ENCODE data around the gene UBE4A. TPM values are rescaled to one million over a fixed set of nuclear protein-coding genes. Genes with fewer than 3 reads are reported as not detected.
A peak's percentile ranks its signal among the peaks of the same experiment; 100 is the strongest.

Gene UBE4A
- total RNA-seq, 2 donors from 2014 or later: 44.8 to 46.9 TPM

DNA sequence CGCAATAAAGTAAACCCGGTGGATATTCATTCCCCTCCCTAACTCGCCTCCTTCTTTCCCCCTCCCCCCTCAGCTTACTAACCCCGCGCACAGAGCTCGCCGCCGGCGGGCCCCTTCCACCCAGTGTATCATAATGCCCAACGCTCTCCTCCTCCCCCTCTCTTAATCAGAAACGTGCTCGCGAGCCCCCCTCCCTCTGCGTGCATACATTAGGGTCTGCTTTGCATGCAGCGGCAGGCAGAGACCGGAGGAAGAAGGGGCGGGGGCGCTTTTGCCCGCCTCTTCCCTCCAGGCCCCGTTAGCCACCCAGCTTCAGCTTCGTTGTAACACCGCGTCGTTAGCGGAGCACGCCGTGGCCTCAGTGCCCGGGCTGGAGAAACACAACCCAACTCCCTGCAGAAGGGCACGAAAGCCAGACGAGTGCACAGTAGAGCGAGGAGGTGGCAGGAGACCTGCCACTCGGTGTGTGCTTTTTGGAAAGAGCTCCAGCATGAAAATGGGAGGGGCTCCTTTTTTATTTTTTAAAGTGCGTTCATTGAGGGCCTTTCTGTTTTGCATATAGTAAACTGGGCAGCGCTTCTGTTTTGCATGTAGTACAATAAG, 76.0 kb downstream of the UBE4A start:
- H3K9ac ChIP-seq (ENCODE audit: low read depth in 2 of 2, low read length in 2 of 2): peak overlapping the region; percentile 59 to 89
- peak overlapping the region; percentile 95 for H3K4me3 ChIP-seq
- H3K27ac ChIP-seq: peak overlapping the region; percentile 85
- no peaks in the 10 kb centered on the region for H3K27me3 ChIP-seq
- H3K4me1 ChIP-seq: no peaks in the 10 kb centered on the region
- no peaks in the 10 kb centered on the region for H3K9me3 ChIP-seq
- intact Hi-C loops (cut with DNase I): loop anchor here (5.0 kb wide), 1 partner anchor 33 kb away; the partner anchor contains the start of gene ATP5MG
- no peaks in the 10 kb centered on the region for H3K36me3 ChIP-seq
- TF ChIP-seq, protein P1, sequence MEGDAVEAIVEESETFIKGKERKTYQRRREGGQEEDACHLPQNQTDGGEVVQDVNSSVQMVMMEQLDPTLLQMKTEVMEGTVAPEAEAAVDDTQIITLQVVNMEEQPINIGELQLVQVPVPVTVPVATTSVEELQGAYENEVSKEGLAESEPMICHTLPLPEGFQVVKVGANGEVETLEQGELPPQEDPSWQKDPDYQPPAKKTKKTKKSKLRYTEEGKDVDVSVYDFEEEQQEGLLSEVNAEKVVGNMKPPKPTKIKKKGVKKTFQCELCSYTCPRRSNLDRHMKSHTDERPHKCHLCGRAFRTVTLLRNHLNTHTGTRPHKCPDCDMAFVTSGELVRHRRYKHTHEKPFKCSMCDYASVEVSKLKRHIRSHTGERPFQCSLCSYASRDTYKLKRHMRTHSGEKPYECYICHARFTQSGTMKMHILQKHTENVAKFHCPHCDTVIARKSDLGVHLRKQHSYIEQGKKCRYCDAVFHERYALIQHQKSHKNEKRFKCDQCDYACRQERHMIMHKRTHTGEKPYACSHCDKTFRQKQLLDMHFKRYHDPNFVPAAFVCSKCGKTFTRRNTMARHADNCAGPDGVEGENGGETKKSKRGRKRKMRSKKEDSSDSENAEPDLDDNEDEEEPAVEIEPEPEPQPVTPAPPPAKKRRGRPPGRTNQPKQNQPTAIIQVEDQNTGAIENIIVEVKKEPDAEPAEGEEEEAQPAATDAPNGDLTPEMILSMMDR (IDR thresholded peaks at IDR 0.05): no peak
- peak; percentile 63 for DNase-seq

DNA sequence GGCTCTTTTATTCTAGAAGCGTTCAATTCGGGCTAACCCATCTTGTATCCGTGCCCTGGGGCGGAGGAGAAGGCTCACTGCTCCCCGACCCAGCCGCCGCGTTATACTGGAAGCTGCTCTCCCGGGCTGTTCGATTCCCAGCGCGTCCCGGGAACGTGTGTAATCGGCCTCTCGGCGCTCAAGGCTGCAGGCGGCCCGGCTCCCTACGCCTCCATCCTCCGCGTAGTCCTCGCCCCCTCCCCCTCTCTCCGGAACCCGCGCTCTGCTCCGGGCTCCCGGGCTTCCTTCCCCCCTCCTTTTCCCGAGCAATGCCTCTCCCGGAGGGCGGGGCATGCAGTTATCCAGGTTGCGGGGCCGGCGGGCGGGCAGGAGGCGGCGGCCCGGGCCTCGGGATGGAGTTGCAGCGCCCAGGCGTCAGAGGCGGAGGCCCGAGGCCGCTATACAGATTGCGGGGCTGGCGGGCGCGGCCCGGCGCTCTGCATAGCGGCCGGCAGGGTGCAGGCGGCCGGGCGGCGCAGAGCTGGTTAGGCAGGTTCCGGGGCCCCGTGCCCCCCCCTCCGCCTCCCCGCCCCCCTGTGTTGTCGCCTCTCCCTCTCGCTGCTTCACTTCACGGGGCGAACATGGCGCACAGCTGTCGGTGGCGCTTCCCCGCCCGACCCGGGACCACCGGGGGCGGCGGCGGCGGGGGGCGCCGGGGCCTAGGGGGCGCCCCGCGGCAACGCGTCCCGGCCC, 76.7 kb downstream of the UBE4A start, which contains the start of gene KMT2A:
KMT2A (plus strand) TSS at position 600 of the 732 bp plus-strand sequence; CDS start at position 621, 21 bp downstream.
- H3K4me1 ChIP-seq: no peaks in the 10 kb centered on the region
- H3K9ac ChIP-seq (ENCODE audit: low read depth in 2 of 2, low read length in 2 of 2): peak within 1 kb of the TSS; percentile 91 to 98
- no peaks in the 10 kb centered on the region for H3K27me3 ChIP-seq
- H3K9me3 ChIP-seq: no peaks in the 10 kb centered on the region
- DNase-seq: peak; percentile 98
- TF ChIP-seq, protein P1 (IDR thresholded peaks at IDR 0.05): no peak
- intact Hi-C loops (cut with DNase I): loop anchor here (5.0 kb wide), 1 partner anchor 34 kb away; the partner anchor contains the start of gene ATP5MG
- H3K36me3 ChIP-seq: no peaks in the 10 kb centered on the region
- H3K27ac ChIP-seq: peak within 1 kb of the TSS; percentile 91
- H3K4me3 ChIP-seq: peak within 1 kb of the TSS; percentile 95

DNA sequence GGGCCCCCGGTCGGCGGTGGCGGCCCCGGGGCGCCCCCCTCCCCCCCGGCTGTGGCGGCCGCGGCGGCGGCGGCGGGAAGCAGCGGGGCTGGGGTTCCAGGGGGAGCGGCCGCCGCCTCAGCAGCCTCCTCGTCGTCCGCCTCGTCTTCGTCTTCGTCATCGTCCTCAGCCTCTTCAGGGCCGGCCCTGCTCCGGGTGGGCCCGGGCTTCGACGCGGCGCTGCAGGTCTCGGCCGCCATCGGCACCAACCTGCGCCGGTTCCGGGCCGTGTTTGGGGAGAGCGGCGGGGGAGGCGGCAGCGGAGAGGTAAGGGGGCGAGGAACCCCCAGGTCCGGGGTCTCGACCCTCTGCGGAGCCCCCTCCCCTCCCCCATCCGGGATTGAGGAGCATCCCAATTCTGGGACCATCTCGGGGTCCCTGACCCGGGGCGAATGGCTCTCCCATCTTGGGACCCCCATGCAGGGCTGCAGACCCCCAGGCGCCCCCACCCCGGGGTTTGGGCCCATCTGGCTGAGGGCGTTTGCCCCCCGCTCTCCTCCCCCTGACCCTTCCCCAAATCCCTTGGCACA, 77.3 kb downstream of the UBE4A start:
- peak overlapping the region; percentile 91 to 98 for H3K9ac ChIP-seq (ENCODE audit: low read depth in 2 of 2, low read length in 2 of 2)
- no peaks in the 10 kb centered on the region for H3K9me3 ChIP-seq
- H3K27me3 ChIP-seq: no peaks in the 10 kb centered on the region
- DNase-seq: no peak
- TF ChIP-seq, protein P1 (IDR thresholded peaks at IDR 0.05): no peak
- H3K4me1 ChIP-seq: no peaks in the 10 kb centered on the region
- H3K4me3 ChIP-seq: peak overlapping the region; percentile 95
- H3K36me3 ChIP-seq: no peaks in the 10 kb centered on the region
- H3K27ac ChIP-seq: peak overlapping the region; percentile 91
- intact Hi-C loops (cut with DNase I): loop anchor here (5.0 kb wide), 1 partner anchor 34 kb away; the partner anchor contains the start of gene ATP5MG

DNA sequence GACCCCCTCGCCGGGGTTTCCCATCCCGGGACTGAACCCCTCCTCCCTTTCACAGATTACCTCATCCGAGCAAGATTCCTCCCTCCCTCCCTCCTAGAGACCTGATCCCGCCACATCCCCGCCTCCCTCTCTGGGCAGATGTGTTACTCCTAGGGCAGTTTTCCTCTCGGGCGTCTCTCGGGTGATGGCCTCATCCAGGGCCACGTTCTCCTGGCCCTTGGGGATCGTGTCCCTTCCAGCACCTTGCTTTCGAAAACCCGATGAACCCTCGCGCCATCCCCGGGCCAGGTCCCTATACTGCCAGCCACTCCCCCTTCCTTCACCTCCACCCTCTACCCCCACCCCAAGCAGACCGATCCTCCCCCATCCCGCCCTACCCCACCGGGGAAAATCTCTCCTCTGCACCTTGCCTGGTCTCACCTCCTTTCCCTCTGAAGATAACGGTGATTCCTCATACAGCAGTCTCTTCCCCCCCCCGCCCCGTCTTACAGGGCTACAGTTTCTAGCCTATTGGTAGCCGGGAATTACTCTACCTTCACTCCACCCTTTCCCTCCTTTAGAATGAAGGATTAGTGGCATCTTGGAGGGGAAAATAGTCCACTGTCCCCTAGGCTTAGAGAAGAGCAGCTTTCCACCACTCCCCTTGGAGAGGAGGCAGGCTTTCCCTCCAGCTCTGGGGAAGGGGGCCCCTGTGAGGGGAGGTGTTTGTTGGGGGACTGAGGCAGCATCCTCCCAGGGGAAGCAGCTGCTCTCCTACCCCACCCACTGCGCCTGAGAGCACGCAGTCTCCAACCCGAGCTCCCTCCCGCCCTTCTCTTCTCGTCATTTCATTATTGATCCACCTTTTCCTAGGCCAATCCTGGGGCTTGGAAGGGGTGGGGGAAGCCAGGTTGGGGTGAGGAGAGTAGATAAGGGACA, 78.1 kb downstream of the UBE4A start:
- peaks cover 4% of the 10 kb centered on the region for H3K4me1 ChIP-seq
- H3K9me3 ChIP-seq: no peaks in the 10 kb centered on the region
- peak; percentile 64 for DNase-seq
- no peaks in the 10 kb centered on the region for H3K36me3 ChIP-seq
- H3K9ac ChIP-seq (ENCODE audit: low read depth in 2 of 2, low read length in 2 of 2): peak overlapping the region; percentile 91 to 98
- peak overlapping the region; percentile 91 for H3K27ac ChIP-seq
- no peaks in the 10 kb centered on the region for H3K27me3 ChIP-seq
- intact Hi-C loops (cut with DNase I): loop anchor here (5.0 kb wide), 1 partner anchor 35 kb away; the partner anchor contains the start of gene ATP5MG
- TF ChIP-seq, protein P1 (IDR thresholded peaks at IDR 0.05): no peak
- H3K4me3 ChIP-seq: peak overlapping the region; percentile 95

All from colonic mucosa (tissue), 4 donors.